GM18498 (cell line): ENCODE data around the gene SLC6A13.

Experiments
- ATAC-seq: cut with Tn5 transposase; IDR thresholded peaks from one replicate; pipeline ENCODE4 v1.9.1; 2021; ENCODE audit warnings: mild to moderate bottlenecking, moderate library complexity; ENCODE audit not compliant: unreplicated experiment

SLC6A13 gene

GRCh38 chr12:180445-180844 lies 82.2 kb downstream of the SLC6A13 start:
- ATAC-seq = no peak

GRCh38 chr12:179885-180284 lies 82.8 kb downstream of the SLC6A13 start:
- no peak for ATAC-seq

- ATAC-seq = no peak
These were observed 83.3 kb downstream of the SLC6A13 start for GRCh38 chr12:179131-179884.

- no peak for ATAC-seq
These were observed 83.9 kb downstream of the SLC6A13 start for GRCh38 chr12:178829-179109.

- no peak for ATAC-seq
These were observed 84.4 kb downstream of the SLC6A13 start for GRCh38 chr12:177980-178828.

- ATAC-seq = no peak
These were observed 85.2 kb downstream of the SLC6A13 start for GRCh38 chr12:177336-177979.

GRCh38 chr12:176321-177181 lies 86.1 kb downstream of the SLC6A13 start:
- no peak for ATAC-seq

- no peak for ATAC-seq
These were observed 86.9 kb downstream of the SLC6A13 start for GRCh38 chr12:175759-176158.

- no peak for ATAC-seq
These were observed 87.4 kb downstream of the SLC6A13 start for GRCh38 chr12:175250-175649.

- no peak for ATAC-seq
These were observed 88.0 kb downstream of the SLC6A13 start for GRCh38 chr12:174596-174995.

- ATAC-seq = no peak
These were observed 88.5 kb downstream of the SLC6A13 start for GRCh38 chr12:174124-174523.

GRCh38 chr12:172732-173161 lies 89.9 kb downstream of the SLC6A13 start:
- ATAC-seq = no peak

- ATAC-seq = no peak
These were observed 90.6 kb downstream of the SLC6A13 start for GRCh38 chr12:171743-172676.

- no peak for ATAC-seq
These were observed 91.4 kb downstream of the SLC6A13 start for GRCh38 chr12:171276-171675.
